ENCODE results near the gene ZNF629.
A peak's percentile ranks its signal among the peaks of the same experiment; 100 is the strongest.

The ZNF629 gene

DNA sequence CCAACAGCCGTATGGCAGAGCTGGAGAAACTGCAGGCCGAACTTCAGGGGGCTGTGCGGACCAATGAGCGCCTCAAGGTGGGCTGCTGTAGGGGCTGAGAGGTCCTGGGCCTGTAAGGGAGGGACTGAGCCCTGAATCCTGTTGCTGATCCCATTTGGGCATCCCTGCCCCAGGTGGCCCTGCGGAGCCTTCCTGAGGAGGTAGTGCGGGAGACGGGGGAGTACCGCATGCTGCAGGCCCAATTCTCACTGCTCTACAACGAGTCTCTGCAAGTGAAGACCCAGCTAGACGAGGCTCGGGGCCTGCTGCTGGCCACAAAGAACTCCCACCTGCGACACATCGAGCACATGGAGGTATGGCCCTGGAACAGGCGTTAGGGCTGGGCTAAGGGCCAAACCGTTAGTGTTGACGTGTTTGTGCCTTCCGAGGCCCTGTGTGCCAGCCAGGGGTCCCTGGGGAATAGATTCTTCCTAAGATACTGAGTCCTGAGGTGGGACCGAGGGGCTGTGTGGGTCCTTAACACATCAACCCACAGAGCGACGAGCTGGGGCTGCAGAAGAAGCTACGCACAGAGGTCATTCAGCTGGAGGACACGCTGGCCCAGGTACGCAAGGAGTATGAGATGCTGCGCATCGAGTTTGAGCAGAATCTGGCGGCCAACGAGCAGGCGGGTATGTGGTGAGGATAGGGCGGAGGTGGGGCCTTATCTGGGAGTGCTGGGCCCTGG is 20.6 kb downstream of the ZNF629 start:
- DNase-seq, result no peak

DNA sequence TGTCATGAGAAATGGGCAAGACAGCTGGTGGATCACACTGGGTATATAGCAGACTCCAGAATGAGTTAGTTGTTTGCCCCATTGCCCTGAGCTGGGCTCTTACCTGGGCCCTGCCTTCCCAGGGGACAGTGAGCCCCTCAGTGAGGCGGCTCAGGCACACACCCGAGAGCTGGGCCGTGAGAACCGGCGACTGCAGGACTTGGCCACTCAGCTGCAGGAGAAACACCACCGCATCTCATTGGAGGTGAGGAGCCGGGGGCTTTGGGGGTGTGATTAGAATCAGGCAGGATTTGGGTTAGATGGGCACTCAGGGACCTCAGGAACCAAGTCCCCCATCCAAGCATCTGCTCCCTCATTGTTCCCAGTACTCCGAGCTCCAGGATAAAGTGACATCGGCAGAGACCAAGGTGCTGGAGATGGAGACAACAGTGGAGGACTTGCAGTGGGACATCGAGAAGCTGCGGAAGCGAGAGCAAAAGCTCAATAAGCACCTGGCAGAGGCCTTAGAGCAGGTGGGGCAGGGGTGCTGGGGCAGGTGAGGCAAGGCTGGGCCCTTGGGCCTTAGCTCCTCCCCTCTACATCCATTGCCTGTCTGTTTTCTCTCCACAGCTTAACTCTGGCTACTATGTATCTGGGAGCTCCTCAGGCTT is 22.1 kb downstream of the ZNF629 start:
- no peak for DNase-seq

DNA sequence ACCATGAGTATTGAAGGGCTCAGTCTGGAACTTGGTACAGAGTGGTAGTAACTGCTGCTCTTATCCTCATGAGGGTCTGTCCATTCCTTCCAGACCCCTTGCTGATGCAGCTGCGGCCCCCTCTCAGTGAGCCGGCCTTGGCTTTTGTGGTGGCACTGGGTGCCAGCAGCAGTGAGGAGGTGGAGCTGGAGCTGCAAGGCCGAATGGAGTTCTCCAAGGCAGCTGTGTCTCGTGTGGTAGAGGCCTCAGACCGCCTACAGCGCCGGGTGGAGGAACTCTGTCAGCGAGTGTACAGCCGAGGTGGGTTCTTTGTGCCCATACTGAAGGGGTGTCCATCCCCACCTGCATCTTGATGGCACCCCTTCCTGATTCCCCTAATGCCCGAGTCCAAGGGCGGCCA is 22.9 kb downstream of the ZNF629 start:
- DNase-seq, result no peak

DNA sequence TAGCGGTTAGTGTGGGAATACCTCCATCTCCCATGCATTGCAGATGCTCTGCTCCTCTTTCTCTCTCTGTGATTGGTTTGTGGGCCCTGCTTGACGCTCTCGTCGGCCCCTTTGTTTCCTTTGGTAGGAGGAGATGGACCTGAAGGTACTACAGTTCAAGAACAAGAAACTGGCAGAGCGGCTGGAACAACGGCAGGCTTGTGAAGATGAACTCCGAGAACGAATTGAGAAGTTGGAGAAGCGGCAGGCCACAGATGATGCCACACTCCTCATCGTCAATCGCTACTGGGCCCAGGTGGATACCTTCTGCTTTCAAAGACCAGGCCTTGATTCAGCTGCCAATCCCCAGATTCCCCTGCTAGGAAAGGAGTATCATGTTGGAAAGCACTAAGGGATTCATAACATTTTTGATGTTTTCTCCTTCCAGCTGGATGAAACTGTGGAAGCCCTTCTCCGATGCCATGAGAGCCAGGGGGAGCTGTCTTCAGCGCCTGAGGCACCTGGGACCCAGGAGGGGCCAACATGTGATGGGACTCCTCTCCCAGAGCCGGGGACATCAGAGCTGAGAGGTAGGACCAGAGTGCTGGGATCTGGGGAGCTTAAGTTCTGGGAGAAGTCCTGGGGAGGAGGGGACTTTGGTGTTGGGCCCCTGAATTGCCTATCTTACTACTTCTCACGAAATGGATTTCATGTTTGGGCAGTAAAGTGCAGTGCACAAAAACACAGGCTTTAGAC is 23.8 kb downstream of the ZNF629 start:
- no peak for DNase-seq

DNA sequence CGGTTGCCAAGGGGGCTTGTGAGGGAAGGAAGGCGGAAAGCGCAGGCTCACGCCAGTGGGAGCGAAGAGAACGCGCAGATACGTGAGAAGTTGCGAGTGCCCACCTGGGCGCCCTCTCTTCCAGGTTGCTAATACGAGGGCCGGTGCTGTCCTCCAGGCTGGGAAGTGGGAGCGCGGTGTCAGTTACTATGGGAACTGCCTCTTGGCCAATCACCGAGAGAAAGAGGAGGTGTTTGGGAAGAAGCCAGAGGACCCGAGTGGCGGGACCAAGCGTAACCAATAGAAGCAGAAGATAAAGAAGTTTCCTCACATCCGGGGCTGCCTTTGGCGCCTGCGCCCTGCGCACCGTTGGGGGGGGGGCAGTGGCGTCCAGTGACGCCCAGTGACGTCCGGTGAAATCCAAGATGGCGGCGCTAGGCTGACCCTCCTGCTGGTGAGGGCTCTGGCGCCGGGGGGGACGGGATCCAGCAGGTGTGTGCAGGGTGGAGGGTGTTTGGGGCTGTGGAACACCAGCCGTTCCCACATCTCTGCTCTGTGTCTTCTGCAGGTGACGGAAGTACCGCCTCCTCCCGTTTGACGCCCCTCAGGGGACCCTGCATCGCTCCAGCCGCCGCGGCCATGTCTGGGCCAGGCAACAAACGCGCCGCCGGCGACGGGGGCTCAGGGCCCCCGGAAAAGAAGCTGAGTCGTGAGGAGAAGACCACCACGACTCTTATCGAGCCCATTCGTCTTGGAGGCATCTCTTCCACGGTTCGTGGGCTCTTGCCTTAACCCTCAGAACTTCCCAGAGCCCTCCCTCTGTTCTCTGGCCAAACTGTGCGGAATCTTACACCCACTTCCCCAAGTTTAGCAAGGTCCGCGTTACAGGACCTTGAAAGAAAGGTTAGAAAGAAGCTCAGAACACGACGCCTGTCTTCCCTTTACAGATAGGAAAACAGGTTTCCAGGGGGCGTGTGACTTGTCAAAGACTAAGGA is 24.8 kb downstream of the ZNF629 start, which contains the start of the genes CFAP119 and RNF40:
Gene CFAP119, minus strand, starts transcription at position 135 of the 975 bp plus-strand sequence. CDS start 314 bp downstream, outside the sequence.
Gene RNF40, plus strand, starts transcription at position 395 of the 975 bp plus-strand sequence. Its CDS starts 224 bp downstream, at position 619.
- DNase-seq, result peak; percentile 96

DNA sequence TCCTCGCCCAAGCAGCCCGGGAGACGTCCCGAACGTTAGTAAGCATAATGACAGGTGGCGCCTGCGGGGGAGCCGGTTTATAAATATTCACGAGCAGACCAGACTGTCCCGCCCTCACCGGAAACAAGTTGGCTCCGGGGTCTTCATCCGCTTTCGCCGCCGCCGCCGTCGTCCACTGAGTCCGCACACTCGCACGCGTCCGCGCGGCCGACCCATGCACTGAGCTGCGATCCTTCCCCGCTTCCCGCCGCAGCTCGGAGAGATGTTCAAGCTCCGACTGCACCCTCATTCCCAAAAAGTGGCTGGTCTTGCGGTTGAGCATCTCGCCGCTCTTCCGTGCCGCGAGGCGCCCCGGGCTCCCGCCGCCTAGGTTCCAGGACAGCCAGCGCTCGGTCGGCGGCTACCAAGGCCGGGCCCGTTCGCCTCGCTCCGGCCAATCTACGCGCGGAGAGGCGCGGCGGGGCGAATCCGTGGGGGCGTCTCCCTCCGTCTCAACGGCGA is 25.5 kb downstream of the ZNF629 start:
- DNase-seq, result peak; percentile 76

DNA sequence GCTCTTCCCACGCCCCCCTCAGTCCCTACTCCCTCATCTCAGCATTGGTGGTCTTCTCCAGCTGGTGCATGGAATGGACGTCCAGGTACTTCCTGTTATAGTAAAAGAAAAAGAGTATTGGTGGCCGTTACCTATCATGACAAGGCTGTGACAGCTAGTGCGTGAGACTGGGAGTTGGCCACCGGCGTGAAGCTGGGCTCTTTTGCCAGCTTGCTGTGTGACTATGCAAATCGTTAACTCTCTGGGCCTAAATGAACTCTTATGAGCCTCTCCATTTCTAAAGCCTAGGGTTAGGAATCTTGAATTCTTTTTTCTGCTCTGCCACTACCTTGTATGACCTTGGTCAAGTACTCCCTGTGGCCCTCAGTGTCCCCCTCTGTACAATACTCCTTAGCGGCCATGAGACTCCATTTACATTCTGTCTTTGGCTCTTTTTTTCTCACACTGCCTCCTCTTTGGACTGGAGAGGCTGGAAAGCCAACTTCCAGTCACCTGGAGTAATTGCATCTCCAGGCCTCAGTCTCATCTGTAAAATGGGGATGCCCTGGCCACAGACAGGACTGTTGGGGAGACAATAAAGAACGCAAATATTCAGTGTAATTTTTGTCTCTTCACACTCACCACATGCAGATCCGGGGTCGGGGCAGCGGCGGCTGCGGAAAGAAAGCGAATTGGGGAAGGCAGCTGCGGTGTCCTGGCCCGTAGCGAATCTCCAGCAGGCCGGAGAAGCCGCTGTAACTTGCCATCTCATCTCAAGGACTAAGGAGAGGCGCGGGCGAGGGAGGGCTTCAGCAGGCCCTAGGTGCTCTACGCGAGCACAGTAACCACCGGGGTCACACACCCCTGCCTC is 26.2 kb downstream of the ZNF629 start:
- no peak for DNase-seq

DNA sequence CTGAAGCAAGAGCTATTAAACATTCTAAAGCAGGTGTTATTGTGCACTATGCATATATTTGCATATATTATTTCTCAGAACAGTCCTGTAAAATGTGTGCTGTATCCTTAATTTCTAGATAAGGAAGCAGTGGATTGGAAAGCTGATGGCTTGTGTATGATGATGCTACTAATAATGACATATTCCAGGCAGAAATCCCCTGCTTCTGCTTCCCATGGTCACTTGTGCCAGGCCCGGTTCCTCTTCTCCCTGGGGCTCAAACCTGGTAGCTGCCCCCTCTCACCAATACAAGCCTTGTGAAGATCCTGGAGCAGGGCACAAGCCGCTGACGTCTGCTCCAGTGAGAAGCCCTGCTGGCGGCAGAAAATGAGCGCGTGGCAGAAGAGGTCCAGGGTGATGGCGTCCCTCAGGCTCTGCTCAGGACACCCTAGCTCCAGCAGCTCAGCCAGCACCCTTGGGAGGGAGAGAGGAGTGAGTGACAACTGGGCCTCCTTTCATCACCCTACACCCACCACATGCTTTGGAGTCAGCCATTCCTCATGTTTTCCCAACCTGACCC is 26.9 kb downstream of the ZNF629 start:
- no peak for DNase-seq

DNA sequence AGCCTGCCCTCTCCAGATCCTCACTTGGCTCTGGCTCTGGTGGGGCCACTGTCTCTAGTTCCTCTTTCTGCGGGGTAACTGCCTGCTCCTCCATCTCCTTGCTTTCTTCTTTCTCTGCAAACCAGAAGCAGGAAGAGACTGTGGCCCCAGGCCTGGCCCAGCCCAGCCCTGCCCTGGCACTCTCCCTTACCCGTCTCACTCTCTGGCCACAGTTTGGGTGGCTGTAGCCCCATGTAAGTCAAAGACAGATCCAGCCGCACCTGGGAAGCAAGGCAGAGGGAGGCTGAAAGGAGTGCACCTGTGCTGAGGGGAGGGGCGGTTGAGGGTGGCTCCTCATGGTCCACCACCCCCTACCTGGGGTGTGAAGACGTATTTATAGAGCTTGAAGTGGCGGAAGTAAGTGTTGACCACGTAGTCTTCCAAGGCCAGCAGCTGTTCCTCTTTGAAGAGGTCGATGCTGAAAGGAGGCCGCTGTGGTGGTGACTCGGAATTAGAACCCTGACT is 28.0 kb downstream of the ZNF629 start:
- no peak for DNase-seq

DNA sequence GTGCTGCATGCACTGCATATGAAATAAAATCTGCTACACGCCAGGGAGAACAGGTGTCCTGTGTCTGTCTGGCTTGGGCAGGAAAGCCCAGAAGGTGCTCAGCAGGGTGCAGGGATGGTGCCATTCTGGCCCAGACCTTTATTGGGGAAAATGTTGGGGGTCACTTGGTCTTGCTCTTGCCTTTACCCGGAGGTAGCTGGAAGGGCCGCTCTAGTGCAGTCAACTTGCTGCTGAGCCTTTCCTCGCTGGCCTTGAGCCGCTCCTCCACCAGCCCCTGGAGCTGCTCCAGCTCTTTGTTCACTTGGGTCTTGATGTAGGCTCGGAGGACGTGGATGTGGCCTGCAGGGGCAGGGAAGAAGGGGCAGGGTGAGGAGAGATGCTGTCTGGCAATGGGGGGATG is 29.7 kb downstream of the ZNF629 start:
- no peak for DNase-seq

DNA sequence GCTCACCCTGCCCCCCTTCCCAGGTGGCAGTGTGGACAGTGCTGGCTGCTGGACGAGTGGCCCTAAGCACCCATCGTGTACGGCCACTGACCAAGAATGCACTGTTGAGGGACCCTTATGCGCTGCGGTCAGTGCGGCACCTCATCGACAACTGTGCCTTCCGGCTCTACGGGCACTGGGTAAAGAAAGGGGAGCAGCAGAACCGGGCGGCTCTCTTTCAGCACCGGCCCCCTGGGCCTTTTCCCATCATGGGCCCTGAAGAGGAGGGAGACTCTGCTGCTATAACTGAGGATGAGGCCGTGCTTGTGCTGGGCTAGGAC is 30.3 kb downstream of the ZNF629 start:
- DNase-seq, result no peak

DNA sequence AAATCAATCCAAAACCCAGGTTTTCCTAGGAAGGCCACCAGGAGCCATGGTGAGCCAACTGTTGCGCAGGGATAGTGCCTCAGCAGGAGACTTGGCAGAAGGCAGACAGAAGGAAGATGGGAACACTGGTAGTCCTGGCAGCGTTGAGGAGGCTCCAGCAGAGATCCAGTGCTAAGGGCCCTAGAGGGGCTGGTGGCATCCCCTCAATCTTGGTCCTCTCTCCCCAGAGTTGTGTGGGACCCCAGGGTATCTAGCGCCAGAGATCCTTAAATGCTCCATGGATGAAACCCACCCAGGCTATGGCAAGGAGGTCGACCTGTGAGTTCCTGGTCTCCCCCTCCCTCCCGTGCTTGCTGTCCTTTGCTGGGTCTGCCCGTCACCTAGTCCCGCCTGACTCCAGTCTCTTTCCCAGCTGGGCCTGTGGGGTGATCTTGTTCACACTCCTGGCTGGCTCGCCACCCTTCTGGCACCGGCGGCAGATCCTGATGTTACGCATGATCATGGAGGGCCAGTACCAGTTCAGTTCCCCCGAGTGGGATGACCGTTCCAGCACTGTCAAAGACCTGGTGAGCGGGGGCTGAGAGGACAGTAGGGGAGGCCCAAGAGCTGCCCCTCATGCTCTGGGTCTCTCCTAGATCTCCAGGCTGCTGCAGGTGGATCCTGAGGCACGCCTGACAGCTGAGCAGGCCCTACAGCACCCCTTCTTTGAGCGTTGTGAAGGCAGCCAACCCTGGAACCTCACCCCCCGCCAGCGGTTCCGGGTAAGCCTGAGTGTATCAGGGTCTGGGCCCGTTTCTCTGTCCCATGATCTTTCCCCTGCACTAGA is 30.8 kb downstream of the ZNF629 start:
- no peak for DNase-seq

DNA sequence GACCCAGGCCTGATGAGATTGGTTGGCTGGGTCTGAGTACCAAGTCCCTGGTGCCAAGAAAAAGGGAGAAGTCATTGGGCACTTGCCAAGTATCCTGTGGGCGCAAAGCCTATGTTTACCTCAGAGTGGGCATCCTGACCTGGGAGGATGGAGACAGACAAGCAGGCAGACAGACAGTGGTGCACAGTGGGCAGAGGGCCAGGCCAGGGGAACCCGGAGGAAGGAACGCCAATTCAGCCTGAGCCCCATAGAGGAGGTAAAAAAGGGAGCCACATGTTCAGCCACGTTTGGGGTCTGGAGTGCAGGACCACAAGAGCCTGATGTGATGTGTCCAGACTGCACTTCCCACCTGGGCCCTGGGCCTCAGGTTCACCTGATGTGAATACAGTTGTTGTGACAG is 33.4 kb downstream of the ZNF629 start:
- DNase-seq, result no peak

DNA sequence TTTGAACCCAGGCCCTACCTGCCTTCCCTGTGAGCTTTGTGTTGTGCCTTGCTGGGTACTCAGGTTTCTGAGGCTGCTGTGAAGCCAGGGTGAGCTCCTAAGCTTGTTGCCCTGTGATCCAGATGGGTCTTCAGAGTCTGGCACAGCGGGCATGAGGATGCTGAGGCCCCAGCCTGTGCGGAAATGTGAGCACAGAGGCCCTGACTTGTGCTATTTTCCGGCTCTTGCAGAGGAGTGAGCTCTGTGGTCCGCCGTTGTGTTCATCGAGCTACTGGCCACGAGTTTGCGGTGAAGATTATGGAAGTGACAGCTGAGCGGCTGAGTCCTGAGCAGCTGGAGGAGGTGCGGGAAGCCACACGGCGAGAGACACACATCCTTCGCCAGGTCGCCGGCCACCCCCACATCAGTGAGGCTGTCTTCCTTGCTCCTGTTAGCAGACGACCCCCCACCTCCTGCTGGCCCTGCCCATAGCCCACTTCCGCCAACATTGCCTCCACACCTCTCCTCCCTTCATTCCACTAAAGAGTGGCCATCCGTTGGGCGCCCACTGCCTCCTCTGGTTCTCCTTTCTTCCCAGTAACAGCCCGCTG is 36.0 kb downstream of the ZNF629 start:
- no peak for DNase-seq

DNA sequence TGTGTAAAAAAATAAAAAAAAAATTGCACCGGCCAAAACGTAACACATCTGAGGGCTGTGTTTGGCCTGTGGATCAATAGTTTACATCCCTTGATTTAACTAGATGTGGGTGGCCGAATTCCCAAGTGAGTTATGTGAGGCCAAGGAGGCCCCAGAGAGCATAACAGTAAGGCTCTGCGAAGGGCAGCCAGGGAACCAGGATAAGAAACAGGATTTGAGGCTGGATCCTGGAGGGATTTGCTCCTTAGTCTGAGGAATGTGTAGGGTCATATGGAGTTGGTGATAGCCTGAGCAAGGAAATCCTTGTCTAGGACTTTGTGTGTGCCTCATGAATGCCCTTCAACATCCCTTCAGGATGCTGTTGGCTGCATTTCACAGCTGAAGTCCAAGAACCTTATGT is 36.8 kb downstream of the ZNF629 start:
- DNase-seq, result no peak

DNA sequence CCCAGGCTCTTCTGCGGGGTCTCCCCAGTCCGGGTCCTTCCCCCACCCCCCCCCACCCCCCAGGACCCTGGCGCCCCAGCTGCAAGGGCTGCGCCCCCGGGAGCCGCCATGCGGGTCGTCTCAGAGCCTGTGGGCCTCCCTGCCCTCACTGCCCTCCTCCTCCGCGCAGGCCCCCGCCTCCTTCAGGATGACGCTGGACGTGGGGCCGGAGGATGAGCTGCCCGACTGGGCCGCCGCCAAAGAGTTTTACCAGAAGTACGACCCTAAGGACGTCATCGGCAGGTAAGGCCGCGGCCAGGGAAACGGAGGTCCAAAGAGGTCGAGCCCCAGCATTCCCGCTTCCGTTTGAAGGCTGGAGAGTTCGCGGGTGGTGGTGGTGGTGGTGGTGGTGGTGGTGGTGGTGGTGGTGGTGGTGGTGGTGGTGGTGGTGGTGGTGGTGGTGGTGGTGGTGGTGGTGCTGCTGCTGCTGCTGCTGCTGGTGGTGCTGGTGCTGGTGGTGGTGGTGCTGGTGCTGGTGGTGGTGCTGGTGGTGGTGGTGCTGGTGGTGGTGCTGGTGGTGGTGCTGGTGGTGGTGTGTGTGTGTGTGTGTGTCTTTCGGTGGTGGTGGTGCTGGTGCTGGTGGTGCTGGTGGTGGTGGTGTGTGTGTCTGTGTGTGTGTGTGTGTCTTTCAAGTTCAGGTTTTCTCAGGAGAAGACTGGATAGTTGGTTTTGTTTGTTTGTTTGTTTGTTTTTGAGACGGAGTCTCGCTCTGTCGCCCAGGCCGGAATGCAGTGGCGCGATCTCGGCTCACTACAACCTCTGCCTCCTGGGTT is 38.2 kb downstream of the ZNF629 start:
- DNase-seq, result peak; percentile 66

DNA sequence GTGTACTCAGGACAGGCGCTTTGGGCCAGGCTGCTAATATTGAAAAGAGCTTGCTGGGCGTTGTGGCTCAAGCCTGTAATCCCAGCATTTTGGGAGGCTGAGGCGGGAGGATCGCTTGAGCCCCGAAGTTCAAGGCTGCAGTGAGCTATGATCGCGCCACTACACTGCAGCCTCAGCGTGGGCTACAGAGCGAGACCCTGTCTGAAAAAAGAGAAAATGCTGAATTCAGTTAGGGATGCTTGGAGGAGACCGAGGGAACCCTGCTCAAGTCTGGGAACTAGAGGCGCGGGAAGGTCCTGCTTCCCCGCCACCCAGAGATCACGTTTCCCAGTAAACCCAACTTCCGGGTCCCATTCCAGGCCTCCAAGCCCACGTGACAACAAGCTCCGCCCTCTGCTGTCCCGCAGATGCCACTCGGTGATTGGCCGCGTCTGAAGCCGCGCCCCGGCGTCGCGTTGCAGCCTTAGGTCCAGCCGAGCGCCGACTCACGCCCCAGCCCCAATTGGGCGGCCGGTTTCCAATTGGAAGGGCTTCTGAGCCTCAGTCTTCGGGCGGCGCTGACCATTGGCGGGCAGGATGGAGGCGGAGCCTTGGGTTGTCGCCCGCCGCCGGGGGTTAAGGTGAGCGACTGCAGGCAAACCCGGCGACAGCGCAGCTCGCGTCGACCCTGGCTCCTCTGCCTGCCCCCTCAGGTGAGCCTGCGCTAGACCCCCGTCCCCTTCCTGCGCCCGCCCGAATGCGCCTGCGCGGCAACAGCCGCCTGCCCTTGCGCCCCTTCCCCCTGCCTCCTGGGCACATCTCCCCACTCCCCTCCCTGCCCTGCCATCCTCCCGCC is 39.0 kb downstream of the ZNF629 start, which contains the start of gene PHKG2:
Gene PHKG2, plus strand, starts transcription at position 627 of the 835 bp plus-strand sequence. CDS start 396 bp downstream, outside the sequence.
- DNase-seq, result peak; percentile 98

DNA sequence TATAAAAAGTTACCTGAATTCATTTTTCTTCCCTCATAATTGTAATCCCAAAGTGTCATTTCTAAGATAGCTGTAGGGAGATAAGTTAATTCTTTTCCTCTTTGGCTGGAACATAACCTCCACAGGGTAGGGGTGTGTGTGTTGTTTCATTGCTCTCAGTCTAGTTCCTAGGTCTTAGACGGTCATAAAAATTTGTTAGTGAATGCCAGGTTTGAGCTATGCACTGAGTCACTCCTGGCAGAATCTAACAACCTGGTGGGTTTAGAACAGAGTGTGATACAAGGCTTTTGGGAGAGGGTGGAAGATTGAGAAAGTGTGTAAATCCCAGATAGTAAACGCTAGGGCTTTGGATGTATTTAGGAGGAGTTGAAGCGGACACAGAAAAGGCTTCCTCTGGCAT is 39.7 kb downstream of the ZNF629 start:
- DNase-seq, result no peak
